GM18508 (cell line): ENCODE measurements around the gene FBLIM1.

ENCODE experiments used
- ATAC-seq: cut with Tn5 transposase; IDR thresholded peaks from one replicate; pipeline ENCODE4 v1.9.1; 2021; ENCODE audit warnings: moderate number of reproducible peaks; ENCODE audit not compliant: insufficient read depth, unreplicated experiment

FBLIM1 gene

DNA sequence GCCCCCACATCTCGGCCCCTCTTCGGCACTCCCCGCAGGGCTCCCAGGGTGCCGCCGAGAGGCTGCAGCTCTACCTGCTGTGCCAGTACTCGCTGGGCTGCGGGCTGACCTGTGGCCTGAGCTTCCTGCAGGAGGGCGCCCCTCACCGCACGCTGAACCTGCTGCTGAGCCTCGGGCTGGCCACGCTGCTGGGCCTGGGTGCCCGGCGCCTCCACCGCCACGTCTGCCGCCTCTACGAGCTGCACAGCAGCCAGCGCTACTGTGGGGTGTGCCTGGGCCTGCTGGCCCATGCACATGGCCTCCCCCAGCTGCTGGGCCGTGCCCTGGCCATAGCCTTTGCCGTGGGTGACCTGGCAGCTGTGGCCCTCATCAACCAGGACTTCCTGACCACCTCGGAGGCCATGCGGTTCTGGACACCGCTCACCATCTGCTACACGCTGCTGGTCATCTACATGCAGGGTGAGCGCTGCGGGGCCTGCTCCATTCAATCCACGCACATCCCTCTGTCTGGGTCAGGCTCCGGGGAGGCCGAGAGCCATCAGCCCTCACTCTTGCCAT lies 14.4 kb upstream of the FBLIM1 start:
- ATAC-seq: no peak

DNA sequence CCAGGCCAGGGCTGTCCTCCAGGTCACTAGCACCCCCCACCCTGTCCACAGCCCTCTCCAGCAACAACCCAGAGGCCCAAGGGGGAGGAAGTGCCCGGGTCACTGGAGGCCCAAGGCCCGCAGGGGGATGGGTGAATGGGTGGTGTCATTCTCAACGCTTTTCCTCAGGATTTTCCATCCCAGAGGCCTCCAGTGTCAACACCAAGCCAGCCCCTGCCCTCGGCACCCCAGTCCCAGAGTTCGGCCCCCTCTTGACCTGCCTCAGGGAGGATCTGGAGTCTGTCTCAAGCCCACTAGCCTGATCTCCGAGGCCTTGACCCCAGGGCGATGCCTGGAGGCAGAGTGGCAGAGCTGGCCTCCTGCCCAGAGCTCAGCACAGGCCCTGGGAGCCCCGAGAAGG lies 11.2 kb upstream of the FBLIM1 start:
- no peak for ATAC-seq

DNA sequence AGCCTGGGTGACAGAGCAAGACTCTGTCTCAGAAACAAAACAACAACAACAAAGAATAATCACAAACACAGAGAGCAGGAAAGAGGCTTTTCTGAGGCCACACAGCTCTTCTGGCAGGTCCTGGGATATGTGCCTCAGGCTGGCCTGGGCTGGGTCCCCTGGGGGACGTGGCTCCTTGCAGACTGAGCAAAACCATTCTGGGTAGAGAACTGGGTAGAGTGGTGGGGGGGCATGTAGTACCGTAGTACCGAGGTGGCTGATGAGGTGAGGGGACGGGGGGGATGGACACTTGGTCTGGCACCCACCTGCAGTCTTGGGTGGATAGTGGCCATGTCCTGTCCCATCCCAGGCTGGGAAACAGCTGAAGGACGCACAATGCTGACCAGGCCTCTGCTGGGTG lies 10.3 kb upstream of the FBLIM1 start:
- ATAC-seq: no peak

DNA sequence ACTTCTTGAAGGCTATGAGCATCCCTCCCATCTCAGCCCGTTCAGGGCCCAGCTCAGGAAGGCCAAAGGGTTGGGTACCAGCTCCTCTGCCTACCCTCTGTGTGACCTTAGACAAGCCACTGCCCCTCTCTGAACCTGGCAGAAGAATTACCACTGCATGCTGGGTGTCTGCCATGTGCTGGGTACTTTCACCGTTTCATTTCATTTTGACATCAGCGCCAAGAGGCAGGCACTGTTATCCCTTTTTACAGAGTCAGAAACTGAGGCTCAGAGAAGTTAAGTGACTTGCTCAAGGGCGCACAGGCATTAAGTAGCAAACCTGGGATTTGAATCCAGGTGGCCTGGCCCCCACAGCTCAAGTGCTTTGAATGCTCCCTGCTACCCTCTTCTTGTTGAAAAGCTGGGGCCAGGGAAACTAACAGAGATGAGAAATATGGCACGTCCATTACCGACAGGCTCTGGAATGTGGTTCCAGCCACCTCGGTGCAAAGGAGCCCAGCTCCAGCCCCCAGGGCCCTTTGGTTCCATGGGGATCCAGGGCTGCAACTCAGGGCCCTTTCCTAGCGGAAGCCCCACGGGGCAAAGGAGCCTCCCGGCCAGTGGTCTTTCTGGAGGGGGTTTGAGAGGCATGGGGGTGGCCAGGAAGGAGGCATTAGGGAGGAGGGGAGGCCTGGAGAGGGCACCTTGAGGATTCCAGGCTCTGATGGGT lies 9.8 kb upstream of the FBLIM1 start:
- ATAC-seq: no peak

DNA sequence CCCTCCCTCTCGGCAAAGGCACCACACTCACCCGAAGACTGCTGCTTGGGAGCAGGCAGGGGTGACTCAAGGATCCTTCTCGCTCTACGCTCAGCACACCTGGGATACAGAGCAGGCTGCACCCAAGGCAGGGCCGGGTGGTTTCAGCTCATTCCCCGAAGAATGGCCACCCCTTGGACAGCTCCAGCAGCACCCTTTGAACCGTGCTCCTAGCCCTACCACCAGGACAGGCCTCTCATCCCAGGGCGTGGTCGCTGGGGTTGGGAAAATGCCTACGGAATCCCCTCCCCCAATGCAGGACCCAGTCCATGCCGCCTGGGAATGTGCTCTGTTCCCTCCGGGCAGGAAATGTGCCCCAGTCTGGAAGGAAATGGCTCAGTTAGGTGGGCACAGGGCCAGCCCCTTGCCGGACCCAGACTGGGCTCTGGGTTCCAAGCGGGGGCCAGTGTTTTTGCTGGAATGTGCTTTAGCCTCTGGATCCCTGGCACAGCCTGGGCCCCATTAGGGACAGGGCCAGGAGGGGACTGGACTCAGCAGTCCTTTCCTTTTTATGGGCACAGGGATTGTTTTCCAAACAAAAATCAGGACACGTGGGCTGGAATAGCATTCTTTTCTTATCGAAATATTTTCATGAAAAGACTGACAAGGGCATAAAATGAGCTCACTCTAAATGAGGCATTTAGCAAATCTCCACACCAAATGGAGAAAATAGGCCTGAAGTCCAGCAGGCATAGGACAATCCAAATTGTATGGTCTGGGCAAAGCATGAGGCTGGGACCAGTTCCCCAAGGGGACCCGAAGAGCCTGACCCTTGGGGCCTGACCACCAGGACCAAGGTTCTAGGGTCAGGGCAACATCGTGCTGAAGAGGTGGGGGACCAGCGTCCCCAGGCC lies 8.9 kb upstream of the FBLIM1 start:
- no peak for ATAC-seq

DNA sequence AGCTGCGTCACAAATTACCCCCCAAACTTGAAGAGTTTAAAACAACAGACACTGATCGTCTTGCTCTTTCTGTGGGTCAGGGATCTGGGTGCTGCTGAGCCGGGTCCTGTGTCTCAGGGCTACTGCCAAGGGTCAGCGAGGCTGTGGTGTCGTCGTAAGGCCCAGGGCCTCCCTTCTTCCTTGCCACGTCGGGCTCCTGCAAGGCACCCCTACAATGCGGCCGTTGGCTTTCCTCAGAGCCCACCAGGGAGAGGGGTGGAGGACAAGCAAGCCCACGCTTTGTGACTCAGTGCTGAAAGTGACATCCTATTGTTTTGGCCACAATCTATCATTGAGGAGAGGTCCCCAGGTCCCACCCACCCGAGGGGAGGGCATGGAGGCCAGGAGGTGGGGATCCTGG lies 7.7 kb upstream of the FBLIM1 start:
- no peak for ATAC-seq

DNA sequence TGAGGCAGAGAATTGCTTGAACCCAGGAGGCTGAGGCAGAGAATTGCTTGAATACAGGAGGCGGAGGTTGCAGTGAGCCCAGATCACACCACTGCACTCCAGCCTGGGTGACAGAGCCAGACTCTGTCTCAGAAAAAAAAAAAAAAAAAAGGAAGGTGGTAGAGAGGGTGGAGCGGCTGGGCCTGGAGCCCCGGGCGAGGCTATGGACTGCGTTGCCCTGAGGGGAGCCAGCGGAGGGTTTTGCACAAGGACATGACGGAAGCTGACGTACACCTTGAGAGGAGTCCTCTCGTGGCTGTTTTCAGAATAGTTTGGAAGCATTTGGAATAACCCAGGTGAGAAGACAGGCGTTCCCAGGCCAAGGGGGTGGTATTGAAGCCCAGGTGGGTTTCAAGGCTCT lies 6.9 kb upstream of the FBLIM1 start:
- ATAC-seq: no peak

DNA sequence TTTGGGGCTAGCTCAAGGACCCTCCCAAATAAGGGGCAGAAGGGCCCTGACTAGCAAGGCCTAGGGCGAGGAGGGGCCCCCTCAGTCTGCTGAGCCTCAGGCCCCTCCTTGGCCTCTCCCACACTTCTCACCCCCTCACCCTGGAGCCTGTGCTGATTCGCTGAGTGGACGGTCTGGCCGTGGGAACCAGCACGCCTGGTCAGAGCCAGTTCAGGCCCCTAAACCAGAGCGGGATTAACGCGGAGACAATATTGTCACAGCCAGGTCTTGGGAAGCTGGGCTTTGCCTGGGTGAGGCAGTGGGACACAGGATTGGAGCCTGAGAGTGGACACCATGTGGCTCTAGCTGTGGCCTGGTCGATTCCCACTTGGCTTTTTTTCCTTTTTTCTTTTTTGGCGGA lies 4.8 kb upstream of the FBLIM1 start:
- ATAC-seq: no peak

DNA sequence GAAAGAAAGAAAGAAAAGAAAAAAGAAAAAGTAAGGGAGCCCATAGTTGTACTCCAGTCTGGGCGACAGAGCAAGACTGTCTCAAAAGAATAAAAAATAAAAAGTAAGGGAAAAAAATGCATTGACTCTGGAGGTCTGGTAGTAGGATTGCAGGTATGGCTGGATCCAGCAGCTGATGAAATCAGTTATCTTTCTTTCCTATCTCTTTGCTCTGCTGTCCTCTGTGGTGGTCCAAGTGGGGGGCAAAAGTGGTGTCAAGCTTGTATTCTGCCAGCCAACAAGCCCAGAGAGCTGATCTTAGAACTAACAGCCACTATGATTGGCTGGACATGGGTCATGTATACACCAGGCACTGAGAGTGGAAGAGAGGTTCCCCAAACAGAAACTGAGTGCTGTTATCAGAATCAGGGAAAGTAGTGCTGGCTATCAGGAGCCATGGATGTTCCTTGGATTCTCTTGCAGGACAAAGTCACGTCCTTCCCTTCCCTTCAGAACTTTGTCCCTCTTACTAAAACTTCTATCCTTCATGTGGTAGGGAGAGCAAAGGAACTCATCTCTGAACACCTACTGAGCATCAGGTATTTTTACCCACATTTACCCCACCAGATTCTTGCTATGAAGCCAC lies 3.5 kb upstream of the FBLIM1 start:
- ATAC-seq: no peak

DNA sequence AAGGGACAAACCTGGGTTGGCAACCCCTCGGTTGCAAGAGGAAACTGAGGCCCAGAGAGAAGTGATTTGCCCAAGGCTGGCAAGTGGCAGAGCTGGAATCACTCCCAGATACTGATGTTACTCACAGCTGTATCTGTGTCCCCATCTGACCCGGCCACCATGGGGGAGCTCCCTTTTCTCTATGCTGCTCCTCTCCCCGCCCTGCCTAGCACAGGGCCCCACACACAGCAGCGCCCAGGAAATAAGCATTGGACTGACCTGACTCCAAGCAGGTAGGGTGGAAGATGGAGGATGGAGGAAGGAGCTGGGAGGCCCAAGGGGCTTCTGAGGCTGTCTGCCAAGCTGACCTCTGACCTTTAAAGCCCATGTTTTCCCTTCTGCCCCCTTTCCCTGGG lies 3.0 kb upstream of the FBLIM1 start:
- ATAC-seq: no peak

DNA sequence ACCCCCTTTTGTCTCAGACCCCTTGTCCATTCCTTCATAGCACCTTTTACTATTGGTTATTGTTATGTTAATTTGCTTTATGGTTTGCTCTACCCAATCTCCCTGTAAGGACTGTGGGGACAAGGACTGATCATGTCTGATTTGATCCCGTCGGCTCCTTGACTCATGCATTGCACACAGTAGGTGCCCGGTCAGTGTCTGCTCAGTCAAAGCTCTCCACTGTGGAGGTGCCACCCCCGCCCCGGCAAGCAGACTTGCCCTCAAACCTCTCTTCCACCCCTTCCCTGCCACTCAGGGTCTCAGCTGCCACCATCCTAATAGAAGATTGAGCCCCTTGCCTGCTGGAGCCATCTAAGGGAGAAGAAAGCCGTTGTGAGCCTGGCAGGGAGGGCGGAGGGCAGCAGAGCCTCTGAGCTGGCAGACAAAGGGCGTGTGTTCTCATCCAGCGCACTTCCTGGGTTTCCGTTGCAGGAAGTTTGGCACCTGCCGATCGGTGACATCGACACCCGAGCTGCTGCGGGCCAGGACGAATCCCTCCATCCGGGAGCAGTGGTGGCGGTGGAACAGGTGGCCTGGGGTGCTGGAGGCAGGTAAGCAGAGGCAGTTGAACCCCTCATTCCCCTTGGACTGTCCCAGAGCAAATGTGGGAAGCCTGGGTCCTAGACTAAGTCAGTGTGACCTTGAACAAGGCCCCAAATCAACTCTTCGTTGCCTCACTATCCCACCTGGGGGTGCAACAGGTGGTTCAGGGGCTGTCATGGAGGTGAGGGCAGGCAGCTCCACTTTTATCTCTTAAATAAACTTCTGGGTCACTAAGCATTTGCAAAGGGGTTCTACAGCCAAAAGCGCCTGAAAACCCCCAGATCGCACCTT lies 2.2 kb upstream of the FBLIM1 start:
- ATAC-seq: no peak

DNA sequence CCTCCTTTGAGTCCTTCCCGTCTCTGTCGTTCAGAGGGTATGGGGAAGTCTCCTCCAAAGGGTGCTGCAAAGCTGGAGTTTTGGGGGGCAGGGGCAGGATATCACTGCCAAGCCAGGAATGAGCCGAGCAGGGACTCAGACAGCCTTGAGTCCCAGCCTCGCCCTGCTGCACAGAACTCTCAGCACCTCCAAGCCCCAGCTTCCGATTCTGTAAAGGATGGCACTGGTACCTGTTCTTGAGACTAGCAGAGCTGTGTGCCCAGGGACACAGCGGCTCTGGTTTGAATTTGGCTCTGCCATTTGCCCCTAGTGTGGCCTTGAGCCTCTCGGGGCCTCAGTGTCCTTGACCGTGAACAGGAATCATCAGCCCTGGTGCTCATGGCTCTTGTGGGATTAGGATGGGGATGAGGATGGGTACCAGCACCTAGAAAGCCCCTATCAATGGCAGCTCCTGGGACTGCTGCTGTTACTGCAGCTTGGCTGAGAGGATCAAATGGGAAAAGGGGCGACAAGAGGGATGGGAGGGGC lies 1.5 kb upstream of the FBLIM1 start:
- ATAC-seq: no peak

DNA sequence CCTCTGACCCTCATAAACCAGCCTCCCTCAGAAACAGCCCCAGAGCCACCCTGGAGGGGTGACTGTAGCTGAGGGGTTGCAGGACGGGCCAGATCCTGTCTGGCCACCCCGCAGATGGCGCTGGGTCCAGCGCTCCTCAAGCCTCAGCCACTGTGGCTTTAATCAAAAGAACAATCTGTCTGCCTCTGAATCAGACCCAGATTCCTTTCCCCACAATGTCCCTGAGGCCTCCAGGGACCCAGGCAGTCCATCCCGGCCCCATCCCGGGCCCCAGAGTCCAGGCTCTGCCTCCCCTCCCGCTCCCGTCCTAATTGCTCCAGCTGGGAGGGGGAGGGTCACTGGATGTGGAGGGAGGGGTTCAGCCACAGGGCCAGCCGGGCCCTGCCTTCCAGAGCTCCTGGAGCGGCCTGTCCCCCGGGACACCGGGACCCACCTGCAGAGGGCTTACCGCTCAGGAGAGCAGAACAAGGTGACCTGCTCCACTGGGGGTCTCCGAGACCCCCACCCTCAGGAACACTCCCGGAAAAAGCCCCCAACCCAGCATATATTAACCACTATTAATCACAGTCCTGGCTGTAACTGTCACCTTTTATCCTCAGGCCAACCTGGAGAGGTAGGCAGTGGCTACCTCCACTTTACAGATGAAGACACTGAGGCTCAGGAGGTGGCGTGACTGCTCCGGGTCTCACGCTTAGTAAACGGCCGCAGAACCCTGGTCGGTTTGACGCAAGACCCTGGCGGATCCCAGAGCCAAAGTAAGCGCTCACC lies 836 bp upstream of the FBLIM1 start:
- ATAC-seq: no peak

DNA sequence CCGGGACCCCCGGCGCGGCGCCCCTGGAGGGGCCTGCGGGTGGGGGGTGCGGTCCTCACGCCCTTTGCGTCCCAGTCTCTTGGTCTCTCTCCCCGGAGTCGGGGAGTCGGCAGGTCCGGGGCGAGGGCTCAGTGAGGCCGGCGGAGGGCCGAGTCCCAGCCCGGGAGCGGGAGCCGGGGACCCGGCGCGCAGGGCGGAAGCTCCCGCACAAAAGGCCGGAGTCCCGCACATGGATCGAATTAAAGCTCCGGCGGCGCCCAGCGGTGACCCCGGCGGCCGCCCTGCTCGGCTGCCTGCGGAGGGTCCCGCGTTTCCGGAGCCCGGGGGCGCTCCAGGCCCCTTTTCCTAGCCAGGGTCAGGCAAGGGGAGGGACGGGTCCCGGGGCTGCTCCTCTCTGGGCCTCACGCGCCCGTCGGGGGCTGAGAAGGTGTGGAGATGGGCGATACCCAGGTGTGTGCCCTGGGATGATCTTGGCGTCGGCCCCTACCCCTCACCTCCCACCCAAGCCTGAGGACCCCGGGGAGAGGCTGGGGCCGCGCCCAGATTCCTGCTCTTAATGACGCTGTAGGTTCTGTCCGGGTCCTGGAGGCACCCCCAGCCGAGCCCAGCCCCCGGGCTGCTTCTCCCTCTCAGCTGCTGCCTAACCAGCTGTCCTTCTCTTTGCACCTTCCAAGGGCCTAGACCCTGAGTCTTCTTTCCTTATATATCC lies 512 bp downstream of the FBLIM1 start:
- no peak for ATAC-seq

DNA sequence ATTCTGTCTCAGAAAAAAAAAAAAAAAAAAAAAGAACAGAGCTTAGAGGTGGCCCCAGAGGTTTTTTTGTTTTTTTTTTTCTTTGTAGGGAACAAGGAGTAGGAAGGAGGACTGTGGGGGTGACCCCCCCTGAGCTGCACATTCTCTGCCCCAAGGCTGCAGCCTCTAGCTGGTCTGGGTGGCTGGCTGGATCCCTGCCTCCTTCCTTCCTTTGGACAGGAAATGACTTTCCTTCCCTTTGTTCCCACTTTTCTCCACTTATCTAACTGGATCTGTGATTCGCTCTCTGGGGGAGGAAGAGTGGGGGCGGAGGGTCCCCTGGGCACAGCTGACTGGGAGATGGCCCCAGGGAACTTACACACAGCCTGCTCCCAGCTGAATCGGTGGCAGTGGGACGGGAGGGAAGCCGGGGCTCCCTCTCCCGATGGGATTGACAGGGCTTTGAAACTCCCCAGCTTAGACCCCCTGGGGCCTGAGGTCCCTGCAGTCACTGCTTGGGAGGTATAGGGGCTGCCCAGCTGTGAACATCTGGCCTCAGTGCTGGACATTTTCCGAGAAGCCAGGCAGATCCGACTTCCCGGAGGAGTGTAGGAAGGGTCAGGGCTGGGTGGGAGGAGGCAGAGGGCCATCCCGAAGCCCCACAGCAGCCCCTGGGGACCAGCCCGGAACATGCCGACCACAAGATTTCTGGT lies 2.1 kb downstream of the FBLIM1 start:
- no peak for ATAC-seq

DNA sequence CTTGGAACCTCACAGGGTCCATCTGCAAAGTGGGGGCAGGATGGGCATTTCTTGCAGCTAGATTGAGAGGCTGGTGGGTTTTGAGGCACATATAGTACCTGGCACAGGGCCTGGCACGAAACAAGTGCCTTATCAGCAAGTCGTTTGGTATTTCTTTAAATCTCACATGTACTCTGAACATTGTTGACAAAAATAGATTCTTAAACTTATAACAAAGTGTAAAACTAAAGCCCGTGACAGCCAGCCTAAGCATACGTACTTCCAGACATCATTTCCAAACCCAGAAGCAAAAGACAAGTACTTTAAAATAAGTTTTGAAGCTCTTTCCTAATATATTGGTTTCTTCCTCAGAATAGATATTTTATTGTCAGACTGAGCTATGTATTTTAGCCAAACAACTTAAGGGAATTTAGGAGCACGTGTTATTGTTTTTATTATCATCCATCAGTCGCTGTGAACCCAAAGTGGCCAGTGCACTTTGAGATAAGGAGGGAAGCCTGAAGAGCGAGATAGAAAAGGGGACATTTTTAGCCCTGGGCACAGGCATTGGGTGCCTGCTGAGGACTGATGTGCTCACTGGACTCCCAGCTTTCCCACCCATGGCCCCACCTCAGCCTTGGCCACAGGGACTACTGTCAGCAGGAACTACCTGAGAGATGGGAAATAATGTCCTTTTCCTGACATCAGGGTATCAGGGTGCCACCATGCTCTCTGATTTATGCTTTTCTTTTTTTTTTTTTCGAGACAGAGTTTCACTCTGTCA lies 3.0 kb downstream of the FBLIM1 start:
- ATAC-seq: no peak

DNA sequence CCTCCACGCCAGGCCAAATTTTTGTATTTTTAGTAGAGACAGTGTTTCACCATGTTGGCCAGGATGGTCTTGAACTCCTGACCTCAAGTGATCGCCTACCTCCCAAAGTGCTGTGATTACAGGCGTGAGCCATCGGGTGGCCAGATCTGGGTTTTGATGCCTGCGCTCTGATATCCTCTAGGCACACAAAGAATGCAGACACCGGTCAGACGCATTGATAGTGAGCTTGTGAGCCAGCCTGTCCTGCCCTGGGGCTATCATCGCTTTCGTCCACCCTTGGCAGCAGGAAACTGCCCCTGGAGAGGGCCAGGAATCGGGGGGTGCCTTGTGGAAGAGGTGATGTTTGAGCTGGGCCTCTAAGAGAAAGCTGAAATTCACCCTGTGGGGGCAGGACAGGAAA lies 4.0 kb downstream of the FBLIM1 start:
- ATAC-seq: no peak
